ENCODE measurements around the gene BMP7. TPM values are rescaled to one million over a fixed set of nuclear protein-coding genes. Genes with fewer than 3 reads are reported as not detected.

Gene BMP7
- total and polyA plus RNA-seq, 2 donors (not counting 3 experiments of a cell fraction or from before 2014, with no cell fraction given), result not detected

GRCh38 chr20:57203204-57203603 lies 63.2 kb downstream of the BMP7 start:
- no TSS peak for BruUV-seq (replicated peaks)
- Histone ChIP-seq H3K36me3 (ENCODE audit: control insufficient read depth in 2 of 2, extremely low read depth in 1 of 2, insufficient read depth in 2 of 2, low read length in 2 of 2) (no peaks in the 10 kb centered on the region), H3K4me1 (ENCODE audit: control insufficient read depth, extremely low read depth, insufficient read depth, low read length) (no peaks in the 10 kb centered on the region), H3K4me3 (replicated peaks in 1 of 3; ENCODE audit: insufficient read depth in 1 of 3, low read depth in 1 of 3, low read length in 3 of 3) (no peak overlapping the region), H3K9me1 (replicated peaks; ENCODE audit: control insufficient read depth, extremely low read depth, insufficient read depth, low read length) (no peaks in the 10 kb centered on the region), H3K79me2 (ENCODE audit: control insufficient read depth, insufficient read depth, low read length) (no peaks in the 10 kb centered on the region), H3K4me2 (ENCODE audit: insufficient read depth, low read length) (no peak overlapping the region), H4K20me1 (replicated peaks; ENCODE audit: control insufficient read depth, extremely low read depth, insufficient read depth, low read length) (no peaks in the 10 kb centered on the region), H3K27ac (ENCODE audit: insufficient read depth, low read depth, low read length) (no peak overlapping the region), H3K27me3 (ENCODE audit: control insufficient read depth in 2 of 2, insufficient read depth in 2 of 2, low read length in 2 of 2) (no peaks in the 10 kb centered on the region), H3K9ac (replicated peaks; ENCODE audit: extremely low read depth, insufficient read depth, low read length) (no peak overlapping the region), H3K9me3 (replicated peaks; ENCODE audit: control insufficient read depth, insufficient read depth, low read length) (no peaks in the 10 kb centered on the region), H2AFZ (ENCODE audit: low read depth, low read length) (no peak overlapping the region)
- no peak for DNase-seq (ENCODE audit: low read depth, low spot score)
- dilution Hi-C loops (cut with MboI; ENCODE audit: extremely low pct_ligation_motif_present, low sequenced_read_pairs) (no loop called here), intact Hi-C loops (cut with micrococcal nuclease) (no loop called here)
- CTCF ChIA-PET, result no interaction called here
- FAIRE-seq, result no peak
- POLR2A ChIA-PET, result no interaction called here
- TF ChIP-seq MYC (IDR thresholded peaks at IDR 0.05; ENCODE audit: low read depth, low read length), result no peak
- TF ChIP-seq EZH2 (IDR thresholded peaks at IDR 0.05; ENCODE audit: borderline replicate concordance, low read depth, low read length, severe bottlenecking), result no peak
- no peak for TF ChIP-seq POLR2A (IDR thresholded peaks at IDR 0.05; ENCODE audit: low read depth, low read length)
- TF ChIP-seq GATA2 (IDR thresholded peaks at IDR 0.05; ENCODE audit: insufficient read depth, insufficient read length, low read depth, low read length), result no peak
- TF ChIP-seq FOS (IDR thresholded peaks at IDR 0.05; ENCODE audit: borderline replicate concordance, insufficient read depth, low read length), result no peak
- TF ChIP-seq MAX (IDR thresholded peaks at IDR 0.05; ENCODE audit: insufficient read depth, insufficient read length), result no peak
- TF ChIP-seq JUN (IDR thresholded peaks at IDR 0.05; ENCODE audit: borderline replicate concordance, insufficient read depth, insufficient read length, low read depth), result no peak
- TF ChIP-seq POLR2AphosphoS5 (IDR thresholded peaks at IDR 0.05; ENCODE audit: insufficient read depth, low read depth, low read length), result no peak
- TF ChIP-seq CTCF (IDR thresholded peaks at IDR 0.05; ENCODE audit: extremely low read depth in 1 of 2, insufficient read depth in 1 of 2, low read depth in 1 of 2, low read length in 2 of 2), result no peak

Data from endothelial cell of umbilical vein (primary cell).